ENCODE data around the gene GASK1B. TPM values are rescaled to one million over a fixed set of nuclear protein-coding genes. Genes with fewer than 3 reads are reported as not detected.

Gene GASK1B
- total RNA-seq, 3 donors from 2014 or later: 0.11 to 0.32 (median 0.15) TPM

DNA sequence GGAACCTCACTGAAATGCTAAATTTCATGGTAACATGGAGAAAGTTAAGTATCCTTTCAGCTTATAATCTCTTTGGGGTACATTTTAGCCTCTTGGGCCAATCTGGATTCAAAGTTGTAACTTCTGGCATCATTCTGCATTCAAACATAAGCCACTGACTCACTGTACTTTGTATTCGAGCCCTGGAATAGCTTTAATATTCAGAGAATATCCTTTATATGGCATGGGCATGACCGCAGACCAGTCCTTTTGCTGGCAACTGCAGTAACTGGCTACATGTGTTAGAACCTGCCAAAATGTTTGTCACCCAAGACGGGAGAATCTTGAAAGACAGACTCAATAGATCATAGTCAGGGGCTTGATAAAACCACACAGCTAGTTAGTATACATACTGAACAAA is 3.3 kb downstream of the GASK1B start:
- Mint-ChIP-seq H3K9me3 (no peaks in the 10 kb centered on the region), H3K27me3 (ENCODE audit: low read depth) (peaks cover 28% of the 10 kb centered on the region), H3K4me3 (no peak overlapping the region), H3K4me1 (ENCODE audit: low read depth) (peaks cover 1% of the 10 kb centered on the region), H3K36me3 (ENCODE audit: insufficient read depth) (no peaks in the 10 kb centered on the region)
- DNase-seq: no peak
- no peak for ATAC-seq

DNA sequence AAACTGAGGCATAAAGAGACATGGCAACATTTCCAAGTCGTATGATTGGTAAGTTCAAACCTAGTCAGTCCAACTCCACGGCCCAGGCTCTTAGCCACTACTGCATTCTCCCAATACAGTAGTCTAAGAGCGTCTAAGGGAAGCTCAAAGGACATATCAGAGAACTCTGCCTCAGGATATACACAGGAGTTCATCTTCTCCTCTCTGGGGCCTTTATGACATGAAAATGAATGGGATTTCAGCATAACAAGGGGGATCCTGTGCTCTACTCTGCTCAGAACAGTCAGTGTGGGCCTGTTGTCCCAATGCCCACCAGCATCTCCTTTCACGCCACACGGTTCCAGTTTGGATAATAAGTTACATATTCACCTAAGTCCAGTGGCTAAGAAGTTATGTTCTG is 4.2 kb downstream of the GASK1B start:
- ATAC-seq (no peak), DNase-seq (no peak)
- Mint-ChIP-seq H3K36me3 (ENCODE audit: insufficient read depth) (no peaks in the 10 kb centered on the region), H3K9me3 (no peaks in the 10 kb centered on the region), H3K27me3 (ENCODE audit: low read depth) (peaks cover 28% of the 10 kb centered on the region), H3K4me1 (ENCODE audit: low read depth) (peaks cover 1% of the 10 kb centered on the region), H3K4me3 (no peak overlapping the region)

DNA sequence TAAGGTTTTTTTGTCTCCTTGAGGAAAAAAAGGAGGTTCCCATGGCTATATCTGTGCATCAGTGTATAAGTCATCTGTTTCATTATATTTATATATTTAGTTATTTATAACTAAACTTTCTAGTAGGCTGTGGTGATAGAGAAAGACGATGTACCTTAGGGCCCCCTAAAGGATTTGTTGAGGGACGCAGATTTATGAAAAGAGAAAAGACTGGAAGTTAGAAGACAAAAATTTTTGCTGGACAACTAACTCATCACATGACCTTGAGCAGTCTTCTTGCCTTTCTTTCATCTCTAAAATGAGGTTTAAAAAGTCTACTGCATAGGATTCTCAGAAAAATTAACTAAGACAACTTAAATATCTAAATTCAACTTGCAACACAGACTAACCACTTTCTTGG is 6.1 kb downstream of the GASK1B start:
- Mint-ChIP-seq H3K27me3 (ENCODE audit: low read depth) (peaks cover 21% of the 10 kb centered on the region), H3K4me3 (no peak overlapping the region), H3K9me3 (no peaks in the 10 kb centered on the region), H3K36me3 (ENCODE audit: insufficient read depth) (no peaks in the 10 kb centered on the region), H3K4me1 (ENCODE audit: low read depth) (no peaks in the 10 kb centered on the region)
- no peak for DNase-seq
- ATAC-seq: no peak

DNA sequence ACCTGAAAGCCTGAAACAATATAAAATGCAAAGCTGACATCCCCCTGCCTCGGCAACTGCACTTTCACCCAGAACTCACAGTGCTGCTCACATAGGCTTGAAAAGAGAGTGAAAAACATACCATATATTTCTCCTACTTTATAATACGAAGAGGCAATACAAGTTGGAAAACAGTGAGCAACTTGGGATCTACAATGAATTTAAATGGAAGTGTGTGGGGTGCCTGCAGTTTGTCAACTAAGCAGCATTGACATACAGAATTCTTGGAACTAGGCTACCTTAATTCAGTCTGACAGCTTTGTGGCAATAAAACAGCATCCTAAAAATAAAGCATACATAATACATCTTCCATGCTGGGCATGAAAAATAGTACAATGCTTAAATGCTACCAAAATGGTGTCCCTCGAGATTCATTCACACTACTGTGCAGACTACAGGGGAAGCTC is 8.0 kb downstream of the GASK1B start:
- no peaks in the 10 kb centered on the region for H3K9me3 Mint-ChIP-seq
- H3K4me3 Mint-ChIP-seq: no peak overlapping the region
- no peaks in the 10 kb centered on the region for H3K36me3 Mint-ChIP-seq (ENCODE audit: insufficient read depth)
- H3K4me1 Mint-ChIP-seq (ENCODE audit: low read depth): no peaks in the 10 kb centered on the region
- DNase-seq (no peak), ATAC-seq (no peak)
- peaks cover 10% of the 10 kb centered on the region for H3K27me3 Mint-ChIP-seq (ENCODE audit: low read depth)

DNA sequence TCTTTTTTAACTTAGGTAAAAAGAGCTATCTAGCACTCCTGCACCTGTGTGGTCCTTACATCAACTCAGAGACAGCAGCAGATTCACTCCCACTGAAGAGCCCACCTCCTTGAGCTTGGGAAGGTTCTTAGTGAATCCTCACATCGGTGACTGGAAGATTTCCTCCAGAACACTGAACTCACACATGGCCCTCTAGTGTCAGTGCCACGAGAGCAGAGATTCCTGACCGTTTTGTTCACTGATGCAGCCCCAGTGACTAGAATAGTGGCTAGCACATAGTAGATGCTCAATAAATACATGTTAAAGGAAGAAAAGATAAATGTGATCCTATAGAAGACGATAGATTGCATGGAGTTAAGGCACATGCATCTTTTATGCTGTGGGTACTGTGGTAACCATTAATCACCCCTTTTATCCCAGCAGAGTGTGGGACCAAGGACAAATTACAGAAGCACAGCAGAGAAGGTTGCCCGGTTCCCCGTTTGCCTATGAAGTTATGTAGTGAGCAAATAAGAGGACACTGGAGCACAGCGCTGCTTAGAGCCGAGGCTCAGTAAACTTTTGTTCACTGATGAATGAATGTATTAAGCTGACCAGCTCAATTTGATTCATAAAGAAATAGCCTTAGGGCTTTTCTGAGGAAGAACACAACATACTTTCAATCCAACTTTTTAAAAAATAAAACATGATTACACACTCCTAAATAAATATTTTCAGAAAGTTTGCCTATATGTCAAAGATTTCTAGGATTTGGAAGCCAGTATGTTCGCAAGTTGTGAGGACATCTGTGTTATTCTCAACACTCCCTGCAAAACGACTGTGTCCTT is 8.7 kb downstream of the GASK1B start:
- ATAC-seq: no peak
- Mint-ChIP-seq H3K27me3 (ENCODE audit: low read depth) (peaks cover 8% of the 10 kb centered on the region), H3K36me3 (ENCODE audit: insufficient read depth) (no peaks in the 10 kb centered on the region), H3K4me3 (no peak overlapping the region), H3K4me1 (ENCODE audit: low read depth) (no peaks in the 10 kb centered on the region), H3K9me3 (no peaks in the 10 kb centered on the region)
- no peak for DNase-seq

DNA sequence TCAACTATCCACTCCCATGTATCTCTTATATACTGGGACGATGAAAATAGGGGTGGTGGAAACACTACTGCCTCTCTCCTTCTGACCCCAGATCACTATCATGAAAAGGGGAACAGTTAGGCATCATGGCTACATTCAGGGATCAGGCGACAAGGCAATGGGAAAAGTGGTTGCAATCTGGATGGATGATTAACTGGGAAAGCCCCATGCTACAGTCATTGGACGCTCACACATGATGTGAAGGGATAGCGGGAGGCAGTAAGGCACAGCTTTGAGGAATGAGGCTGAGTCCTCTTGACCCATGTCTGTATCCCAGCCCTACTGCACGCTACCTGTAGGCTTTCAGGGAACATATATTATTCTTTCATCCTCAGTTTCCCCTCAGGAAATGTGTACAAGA is 10.2 kb downstream of the GASK1B start:
- Mint-ChIP-seq H3K9me3 (no peaks in the 10 kb centered on the region), H3K27me3 (ENCODE audit: low read depth) (peaks cover 6% of the 10 kb centered on the region), H3K4me3 (no peak overlapping the region), H3K36me3 (ENCODE audit: insufficient read depth) (no peaks in the 10 kb centered on the region), H3K4me1 (ENCODE audit: low read depth) (no peaks in the 10 kb centered on the region)
- ATAC-seq: no peak
- DNase-seq: no peak

DNA sequence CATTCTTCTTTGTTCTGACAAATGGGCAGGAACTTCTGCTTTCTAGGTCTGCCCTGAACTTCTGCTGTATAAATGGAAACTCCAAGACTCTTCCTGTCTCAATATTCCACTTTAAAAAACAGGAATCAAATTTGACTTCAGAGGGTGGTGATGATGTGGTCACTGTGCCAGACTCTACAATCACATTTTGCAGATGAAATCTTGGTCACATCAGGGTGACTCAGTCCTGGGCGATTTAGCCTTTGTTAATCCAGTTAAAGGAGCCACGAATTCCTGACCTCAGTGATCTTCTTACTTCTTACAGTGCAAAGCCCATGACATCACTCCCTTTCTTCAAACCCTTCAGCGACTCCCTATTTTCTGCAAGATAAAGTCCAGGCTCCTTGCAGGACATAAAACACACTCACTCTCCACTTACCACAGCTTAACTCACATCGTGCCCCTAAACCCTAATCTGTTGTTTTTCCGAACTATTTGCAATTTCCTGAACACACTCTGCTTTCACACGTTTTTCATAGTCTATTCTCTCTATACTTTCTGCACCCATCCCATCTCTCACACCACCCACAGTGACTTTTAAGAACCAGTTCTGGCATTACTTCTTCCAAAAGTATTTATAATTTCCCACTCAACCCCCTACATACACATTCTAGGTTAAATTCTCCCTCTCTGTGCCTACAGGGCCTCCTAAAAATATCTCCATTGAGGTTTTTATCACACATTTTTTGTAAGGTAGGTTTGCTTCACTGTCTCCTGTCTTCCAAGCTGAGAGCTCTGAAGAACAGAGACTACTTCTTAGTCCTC is 11.1 kb downstream of the GASK1B start:
- H3K4me1 Mint-ChIP-seq (ENCODE audit: low read depth): no peaks in the 10 kb centered on the region
- ATAC-seq (no peak), DNase-seq (no peak)
- H3K4me3 Mint-ChIP-seq: no peak overlapping the region
- no peaks in the 10 kb centered on the region for H3K36me3 Mint-ChIP-seq (ENCODE audit: insufficient read depth)
- no peaks in the 10 kb centered on the region for H3K9me3 Mint-ChIP-seq
- H3K27me3 Mint-ChIP-seq (ENCODE audit: low read depth): peaks cover 5% of the 10 kb centered on the region

DNA sequence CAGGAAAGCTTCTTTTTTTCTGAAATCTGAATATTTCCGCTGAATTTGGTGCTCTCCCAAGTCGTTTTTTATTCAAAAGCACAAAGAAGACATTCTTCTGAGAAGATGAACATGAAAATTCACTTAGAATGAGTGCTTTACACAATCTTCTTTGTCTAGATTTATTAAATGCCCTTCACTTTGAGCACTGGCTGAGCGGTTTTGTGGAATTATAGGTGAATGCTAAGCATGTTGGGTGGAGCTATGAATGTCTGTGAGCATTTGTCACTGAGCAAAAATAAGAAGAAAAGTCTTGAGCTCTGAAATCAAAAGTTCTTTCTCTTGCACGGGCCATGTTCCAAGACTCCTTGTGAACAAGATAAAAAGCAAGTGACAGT is 13.1 kb downstream of the GASK1B start:
- Mint-ChIP-seq H3K36me3 (ENCODE audit: insufficient read depth) (no peaks in the 10 kb centered on the region), H3K4me1 (ENCODE audit: low read depth) (no peaks in the 10 kb centered on the region), H3K27me3 (ENCODE audit: low read depth) (peaks cover 5% of the 10 kb centered on the region), H3K9me3 (no peaks in the 10 kb centered on the region), H3K4me3 (no peak overlapping the region)
- DNase-seq (no peak), ATAC-seq (no peak)

DNA sequence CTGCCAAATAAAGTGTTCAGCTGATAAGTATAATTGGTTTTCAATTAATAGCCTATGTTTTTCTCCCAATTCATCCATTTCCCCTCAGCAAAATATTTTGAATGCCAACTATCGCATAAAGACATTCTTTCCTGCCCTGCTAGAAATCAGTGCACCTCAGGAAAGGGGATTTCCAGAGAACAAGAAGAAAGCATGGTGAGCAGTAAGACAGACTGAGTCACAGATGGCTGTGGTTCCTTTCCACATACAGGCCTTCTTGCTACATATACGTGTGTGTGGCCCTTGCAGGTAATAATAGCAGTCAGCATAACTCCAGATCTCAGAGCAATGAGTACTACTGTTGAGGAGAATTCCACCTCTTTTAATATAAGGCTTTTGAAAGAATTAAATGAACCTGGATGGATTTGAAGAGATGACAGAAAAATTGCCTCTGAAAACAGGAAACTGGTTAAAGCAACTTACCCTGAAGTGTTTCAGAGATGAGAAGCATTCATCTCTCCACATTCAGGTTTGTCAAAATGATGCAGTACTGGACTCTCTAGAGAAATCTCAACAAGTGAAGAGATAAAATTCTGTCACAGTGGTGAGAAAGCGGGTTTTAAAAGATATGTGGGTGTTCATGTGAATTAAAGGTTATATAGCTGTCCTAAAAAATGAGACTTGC is 13.6 kb downstream of the GASK1B start:
- no peak for ATAC-seq
- no peak overlapping the region for H3K4me3 Mint-ChIP-seq
- no peaks in the 10 kb centered on the region for H3K4me1 Mint-ChIP-seq (ENCODE audit: low read depth)
- H3K9me3 Mint-ChIP-seq: no peaks in the 10 kb centered on the region
- H3K27me3 Mint-ChIP-seq (ENCODE audit: low read depth): peaks cover 5% of the 10 kb centered on the region
- no peaks in the 10 kb centered on the region for H3K36me3 Mint-ChIP-seq (ENCODE audit: insufficient read depth)
- no peak for DNase-seq

DNA sequence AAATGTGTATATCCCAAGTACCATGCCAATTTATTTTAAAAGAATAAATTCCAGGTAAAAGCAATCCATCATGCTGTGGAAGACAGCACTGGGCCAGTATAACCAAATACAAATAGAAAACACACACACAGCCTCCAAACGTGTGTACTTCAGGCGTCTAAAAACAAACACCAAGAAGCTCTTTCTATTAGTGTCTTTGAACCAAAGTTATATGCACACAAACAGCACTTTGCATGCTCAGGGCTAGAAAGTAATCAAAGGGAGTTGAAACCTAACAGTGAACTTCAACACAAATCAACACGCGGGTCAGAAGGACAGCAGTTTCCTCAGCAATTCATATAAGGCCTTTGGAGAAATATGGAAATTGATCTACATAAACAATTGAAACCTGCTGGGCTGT is 15.4 kb downstream of the GASK1B start:
- no peak for ATAC-seq
- H3K36me3 Mint-ChIP-seq (ENCODE audit: insufficient read depth): no peaks in the 10 kb centered on the region
- H3K4me1 Mint-ChIP-seq (ENCODE audit: low read depth): no peaks in the 10 kb centered on the region
- H3K9me3 Mint-ChIP-seq: no peaks in the 10 kb centered on the region
- DNase-seq: no peak
- no peak overlapping the region for H3K4me3 Mint-ChIP-seq
- H3K27me3 Mint-ChIP-seq (ENCODE audit: low read depth): peaks cover 5% of the 10 kb centered on the region

DNA sequence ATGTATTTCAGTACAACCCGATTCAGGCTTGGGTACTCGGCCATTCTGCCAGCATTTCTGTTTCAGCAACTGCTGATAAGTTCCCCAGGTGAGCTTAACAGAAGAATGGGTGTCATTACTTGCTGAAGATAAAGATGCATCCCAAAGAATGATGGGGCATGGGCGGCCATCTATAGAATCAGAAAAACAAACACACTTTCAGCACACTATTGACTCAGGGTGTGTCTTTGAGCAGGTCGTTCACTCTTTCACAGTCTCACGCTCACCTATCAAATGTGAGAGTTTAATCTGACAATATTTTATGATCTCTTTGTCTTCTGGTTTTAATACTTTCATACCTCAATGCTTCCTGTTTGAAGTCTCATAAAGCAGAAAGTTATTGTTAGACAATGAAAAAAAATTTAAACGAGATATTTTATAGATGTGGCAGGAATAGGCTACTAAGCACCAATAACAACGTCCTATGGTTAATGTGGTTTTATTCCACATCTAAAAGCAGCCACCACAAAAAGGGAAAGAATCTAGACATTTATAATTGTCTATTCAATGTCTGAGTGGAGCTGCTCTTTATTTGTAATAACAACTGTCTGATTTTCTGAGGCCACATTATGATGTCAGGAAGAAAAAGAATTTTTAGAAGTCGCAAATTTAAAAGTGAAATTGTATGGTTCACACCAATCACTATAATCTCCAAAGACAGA is 17.0 kb downstream of the GASK1B start:
- no peaks in the 10 kb centered on the region for H3K4me1 Mint-ChIP-seq (ENCODE audit: low read depth)
- peaks cover 5% of the 10 kb centered on the region for H3K27me3 Mint-ChIP-seq (ENCODE audit: low read depth)
- H3K4me3 Mint-ChIP-seq: no peak overlapping the region
- ATAC-seq (no peak), DNase-seq (no peak)
- H3K36me3 Mint-ChIP-seq (ENCODE audit: insufficient read depth): no peaks in the 10 kb centered on the region
- H3K9me3 Mint-ChIP-seq: no peaks in the 10 kb centered on the region

DNA sequence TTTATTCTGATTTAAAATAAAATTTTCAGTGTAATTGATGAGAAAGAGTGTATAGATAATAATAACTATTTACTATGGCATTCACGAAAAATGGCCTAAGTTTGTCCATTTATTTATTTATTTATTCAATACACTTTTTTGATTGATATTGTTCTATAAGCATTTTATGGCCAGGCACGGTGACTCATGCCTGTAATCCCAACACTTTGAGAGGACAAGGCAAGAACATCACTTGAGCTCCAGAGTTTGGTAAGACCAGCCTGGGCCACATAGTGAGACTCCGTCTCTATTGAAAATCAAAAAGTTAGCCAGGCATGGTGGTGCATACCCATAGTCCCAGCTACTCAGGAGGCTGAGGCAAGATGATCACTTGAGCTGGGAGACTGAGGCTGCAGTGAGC is 25.7 kb downstream of the GASK1B start:
- no peaks in the 10 kb centered on the region for H3K36me3 Mint-ChIP-seq (ENCODE audit: insufficient read depth)
- H3K27me3 Mint-ChIP-seq (ENCODE audit: low read depth): no peaks in the 10 kb centered on the region
- no peak overlapping the region for H3K4me3 Mint-ChIP-seq
- ATAC-seq: no peak
- no peak for DNase-seq
- H3K9me3 Mint-ChIP-seq: no peaks in the 10 kb centered on the region
- no peaks in the 10 kb centered on the region for H3K4me1 Mint-ChIP-seq (ENCODE audit: low read depth)

DNA sequence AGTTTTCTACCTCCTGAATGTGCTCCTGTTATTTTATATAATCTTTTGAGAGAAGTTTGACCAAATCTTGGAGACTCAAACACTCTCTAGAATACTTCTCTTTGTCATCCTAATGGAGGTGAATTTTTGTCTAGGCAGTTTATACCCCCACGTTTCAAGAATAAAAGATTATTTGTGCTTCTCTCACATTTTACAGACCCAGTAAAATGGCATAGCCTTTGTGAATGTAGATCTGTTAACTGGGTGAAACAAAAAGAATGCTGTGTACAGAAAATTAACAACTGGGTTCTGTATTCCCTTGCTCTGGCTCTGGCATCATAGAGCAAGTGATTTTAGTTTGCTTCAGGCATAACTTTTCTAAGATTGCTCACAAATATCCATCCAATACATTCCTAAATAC is 26.1 kb downstream of the GASK1B start:
- no peaks in the 10 kb centered on the region for H3K27me3 Mint-ChIP-seq (ENCODE audit: low read depth)
- DNase-seq (no peak), ATAC-seq (no peak)
- H3K4me1 Mint-ChIP-seq (ENCODE audit: low read depth): no peaks in the 10 kb centered on the region
- no peaks in the 10 kb centered on the region for H3K9me3 Mint-ChIP-seq
- no peaks in the 10 kb centered on the region for H3K36me3 Mint-ChIP-seq (ENCODE audit: insufficient read depth)
- H3K4me3 Mint-ChIP-seq: no peak overlapping the region

DNA sequence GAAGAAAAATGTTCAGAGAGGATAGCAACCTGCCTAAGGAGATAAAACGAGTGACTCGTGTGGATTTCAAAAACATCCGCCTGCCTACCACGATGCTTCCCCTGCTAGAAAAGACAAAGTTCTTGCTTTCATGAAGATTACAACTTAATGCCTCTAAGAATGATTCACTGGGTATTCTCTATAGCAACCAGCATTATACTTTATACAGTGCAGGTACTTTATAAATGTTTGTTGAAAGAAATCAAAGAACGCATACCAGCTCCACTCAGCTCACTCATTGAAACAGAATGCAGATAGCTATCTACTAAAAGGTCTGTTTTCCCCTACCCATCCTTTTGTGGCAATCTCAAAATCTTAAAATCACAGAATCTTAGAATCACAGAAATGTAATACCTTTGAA is 33.7 kb downstream of the GASK1B start:
- H3K9me3 Mint-ChIP-seq: no peaks in the 10 kb centered on the region
- no peak for ATAC-seq
- H3K36me3 Mint-ChIP-seq (ENCODE audit: insufficient read depth): no peaks in the 10 kb centered on the region
- no peak overlapping the region for H3K4me3 Mint-ChIP-seq
- DNase-seq: no peak
- no peaks in the 10 kb centered on the region for H3K27me3 Mint-ChIP-seq (ENCODE audit: low read depth)
- H3K4me1 Mint-ChIP-seq (ENCODE audit: low read depth): no peaks in the 10 kb centered on the region

Data from activated T-cell treated with anti-CD3 and anti-CD28 coated beads, Interleukin-2, amount 50 U/mL, for 4 hours (primary cell).